Smooth muscle cell (in vitro differentiated cells): ENCODE results near the gene RBM47. TPM values are rescaled to one million over a fixed set of nuclear protein-coding genes. Genes with fewer than 3 reads are reported as not detected.

Source experiments
- DNase-seq: peaks from one replicate; lab custom pipeline; 2025; ENCODE audit not compliant: unreplicated experiment; lab: John Stamatoyannopoulos, UW
- H2AFZ ChIP-seq: fragments of 200-600 bp; sonication (generic); 2 replicates; pipeline ENCODE4 v1.6.0; 2016; ENCODE audit warnings: antibody characterized with exemption, low read depth, mild to moderate bottlenecking
- H3F3A ChIP-seq: fragments of 200-600 bp; sonication (generic); 2 replicates; pipeline ENCODE4 v1.6.0; 2017; ENCODE audit warnings: antibody characterized with exemption, low read depth
- H3K27ac ChIP-seq: fragments of 200-600 bp; sonication (generic); 2 replicates; pipeline ENCODE4 v1.5.1; 2016; ENCODE audit warnings: low read depth, mild to moderate bottlenecking
- H3K27me3 ChIP-seq: fragments of 200-600 bp; sonication (generic); 2 replicates; pipeline ENCODE4 v1.6.1; 2016; ENCODE audit warnings: low read depth, mild to moderate bottlenecking
- H3K36me3 ChIP-seq: fragments of 200-600 bp; sonication (generic); 2 replicates; pipeline ENCODE4 v1.5.1; 2016; ENCODE audit warnings: low read depth
- H3K4me1 ChIP-seq: fragments of 200-600 bp; sonication (generic); 2 replicates; pipeline ENCODE4 v1.5.1; 2016; ENCODE audit warnings: low read depth
- H3K4me2 ChIP-seq: fragments of 200-600 bp; sonication (generic); 2 replicates; pipeline ENCODE4 v1.6.0; 2016; ENCODE audit warnings: mild to moderate bottlenecking
- H3K4me3 ChIP-seq: fragments of 200-600 bp; sonication (generic); 2 replicates; pipeline ENCODE4 v1.5.1; 2016; ENCODE audit warnings: mild to moderate bottlenecking
- H3K79me2 ChIP-seq: fragments of 200-600 bp; sonication (generic); 2 replicates; pipeline ENCODE4 v1.6.0; 2016; ENCODE audit warnings: low read depth, mild to moderate bottlenecking
- H3K9ac ChIP-seq: fragments of 200-600 bp; sonication (generic); 2 replicates; pipeline ENCODE4 v1.6.0; 2016; ENCODE audit warnings: low read depth
- H3K9me3 ChIP-seq: fragments of 200-600 bp; sonication (generic); replicated peaks from 2 replicates; pipeline ENCODE4 v1.5.1; 2016; ENCODE audit warnings: low read depth
- H4K20me1 ChIP-seq: fragments of 200-600 bp; sonication (generic); 2 replicates; pipeline ENCODE4 v1.6.0; 2016; ENCODE audit warnings: low read depth
- CTCF ChIP-seq: fragments of 200-600 bp; sonication (generic); IDR thresholded peaks from 2 replicates; pipeline ENCODE4 v1.5.1; 2017; ENCODE audit warnings: borderline replicate concordance, mild to moderate bottlenecking, antibody characterized with exemption; ENCODE audit not compliant: insufficient read depth, poor library complexity, severe bottlenecking
- WGBS: methylation state at CpG from one replicate; pipeline ENCODE4 v1.1.7; 2016; ENCODE audit warnings: low lambda C conversion rate; 5-methylcytosine and 5-hydroxymethylcytosine counted together
- polyA plus RNA-seq: library from polyadenylated mRNA; unstranded; fragments of >200 nt; fragmentation: Nextera tagmentation; extraction: Ambion mirVana; gene quantifications from 2 replicates; pipeline ENCODE4 v1.2.1, GENCODE V29; 2016
- total RNA-seq: library from RNA; depleted of rRNA; stranded (reverse); fragments of >200 nt; gene quantifications from 2 replicates; pipeline ENCODE4 v1.2.3, GENCODE V29; 2014

Gene RBM47
- total and polyA plus RNA-seq, 2 experiments from 2014 or later = 3.4 to 5.5 TPM

GRCh38 chr4:40619600-40619999 lies 10.1 kb downstream of the RBM47 start:
- Histone ChIP-seq H3K79me2 (peaks cover 10% of the 10 kb centered on the region), H2AFZ (no peak overlapping the region), H3K4me2 (no peak overlapping the region), H3K27ac (no peak overlapping the region), H3K4me1 (peaks cover 5% of the 10 kb centered on the region), H4K20me1 (no peaks in the 10 kb centered on the region), H3F3A (peaks cover 7% of the 10 kb centered on the region), H3K4me3 (no peak overlapping the region), H3K36me3 (no peaks in the 10 kb centered on the region), H3K27me3 (no peaks in the 10 kb centered on the region), H3K9me3 (no peaks in the 10 kb centered on the region), H3K9ac (no peak overlapping the region)
- no peak for DNase-seq
- no peak for TF ChIP-seq CTCF
- 98% methylated on average over 11 of the region's 11 CpGs for WGBS

- H3K4me2 ChIP-seq = no peak overlapping the region
- H3K36me3 ChIP-seq = no peaks in the 10 kb centered on the region
- no peaks in the 10 kb centered on the region for H3K27me3 ChIP-seq
- H4K20me1 ChIP-seq = no peaks in the 10 kb centered on the region
- peaks cover 4% of the 10 kb centered on the region for H3K79me2 ChIP-seq
- H3F3A ChIP-seq = peaks cover 7% of the 10 kb centered on the region
- H2AFZ ChIP-seq = no peak overlapping the region
- no peak for TF ChIP-seq CTCF
- H3K4me3 ChIP-seq = no peak overlapping the region
- peaks cover 5% of the 10 kb centered on the region for H3K4me1 ChIP-seq
- no peak overlapping the region for H3K9ac ChIP-seq
- WGBS = 85% methylated on average over 2 of the region's 2 CpGs
- no peak overlapping the region for H3K27ac ChIP-seq
- no peak for DNase-seq
- no peaks in the 10 kb centered on the region for H3K9me3 ChIP-seq
Observed at GRCh38 chr4:40617872-40618271, 11.8 kb downstream of the RBM47 start.

- no peak for DNase-seq
- Histone ChIP-seq H3K9ac (no peak overlapping the region), H3K9me3 (no peaks in the 10 kb centered on the region), H3K27me3 (no peaks in the 10 kb centered on the region), H3K4me1 (no peaks in the 10 kb centered on the region), H3K4me3 (no peak overlapping the region), H3K27ac (no peak overlapping the region), H3K4me2 (no peak overlapping the region), H3F3A (no peaks in the 10 kb centered on the region), H3K36me3 (no peaks in the 10 kb centered on the region), H2AFZ (no peak overlapping the region), H4K20me1 (no peaks in the 10 kb centered on the region), H3K79me2 (peaks cover 4% of the 10 kb centered on the region)
- 87% methylated on average over 2 of the region's 2 CpGs for WGBS
- TF ChIP-seq CTCF = no peak
Observed at GRCh38 chr4:40614031-40614430, 15.6 kb downstream of the RBM47 start.

GRCh38 chr4:40613456-40613855 lies 16.2 kb downstream of the RBM47 start:
- Histone ChIP-seq H3K9ac (no peak overlapping the region), H3K27me3 (no peaks in the 10 kb centered on the region), H3K4me1 (no peaks in the 10 kb centered on the region), H3F3A (no peaks in the 10 kb centered on the region), H3K36me3 (no peaks in the 10 kb centered on the region), H3K4me3 (no peak overlapping the region), H2AFZ (no peak overlapping the region), H3K9me3 (no peaks in the 10 kb centered on the region), H3K27ac (peak overlapping the region; percentile 17), H4K20me1 (no peaks in the 10 kb centered on the region), H3K79me2 (no peaks in the 10 kb centered on the region), H3K4me2 (no peak overlapping the region)
- no peak for TF ChIP-seq CTCF
- DNase-seq = no peak
- 59% methylated on average over 1 of the region's 1 CpG for WGBS
